Endothelial cell of umbilical vein (primary cell): Measurements from ENCODE around the gene FBXW7. TPM values are rescaled to one million over a fixed set of nuclear protein-coding genes. Genes with fewer than 3 reads are reported as not detected.

Experiments used
- BruUV-seq: library from RNA; stranded (reverse); fragments of 400-500 nt; replicated peaks from 2 replicates; lab custom pipeline; 2021; lab: Mats Ljungman, UMichigan
- CTCF ChIA-PET: fragments of 300-600, 350-600 bp; sonication (Branson Sonifier 250); formaldehyde crosslinking; loops from one replicate; lab custom pipeline; 2021; ENCODE audit warnings: antibody characterized with exemption, inconsistent platforms; lab: Charles Lee
- POLR2A ChIA-PET: fragments of 300-600, 350-600 bp; sonication (Branson Sonifier 250); formaldehyde crosslinking; loops from one replicate; lab custom pipeline; 2021; ENCODE audit warnings: antibody characterized with exemption, inconsistent platforms; lab: Charles Lee
- DNase-seq: peaks from one replicate; pipeline ENCODE4 v3.0.0-alpha.2; 2011; ENCODE audit warnings: low read depth, low spot score
- FAIRE-seq: peaks from 2 replicates; lab custom pipeline; 2011; peaks lifted over from hg19 to GRCh38; lab: Jason Lieb, UNC
- H2AFZ ChIP-seq: 2 replicates; pipeline ENCODE4 v1.6.0; 2012; ENCODE audit warnings: low read depth, low read length, control low read depth, inconsistent platforms
- H3K27ac ChIP-seq: 2 replicates; pipeline ENCODE4 v1.5.1; 2011; ENCODE audit warnings: low read depth, mild to moderate bottlenecking, control low read depth, low read length, moderate library complexity; ENCODE audit not compliant: insufficient read depth
- H3K27me3 ChIP-seq, 2 experiments: 2 replicates each; pipeline versions ENCODE4 v1.6.0 to v1.6.1; 2011; ENCODE audit warnings: low read length in 2 of 2, mixed read lengths in 1 of 2; ENCODE audit not compliant: control insufficient read depth in 2 of 2, insufficient read depth in 2 of 2
- H3K36me3 ChIP-seq, 2 experiments: 2 replicates in 1 of 2; 3 replicates in 1 of 2; pipeline ENCODE4 v1.5.1; 2011; ENCODE audit warnings: low read length in 2 of 2, mild to moderate bottlenecking in 1 of 2, moderate library complexity in 1 of 2; ENCODE audit not compliant: control insufficient read depth in 2 of 2, insufficient read depth in 2 of 2; ENCODE audit errors: extremely low read depth in 1 of 2
- H3K4me1 ChIP-seq: 3 replicates; pipeline ENCODE4 v1.5.1; 2011; ENCODE audit warnings: mild to moderate bottlenecking, low read length; ENCODE audit not compliant: control insufficient read depth, insufficient read depth; ENCODE audit errors: extremely low read depth
- H3K4me2 ChIP-seq: 2 replicates; pipeline ENCODE4 v1.6.1; 2011; ENCODE audit warnings: low read length, control low read depth, mixed read lengths; ENCODE audit not compliant: insufficient read depth
- H3K4me3 ChIP-seq, 3 experiments: fragments of 200-600 bp in 1 of 3; sonication (generic), shearing (Covaris generic) in 1 of 3; replicated peaks in 1 of 3; 2 replicates each; pipeline ENCODE4 v1.5.1; 2011 to 2016; ENCODE audit warnings: control low read depth in 3 of 3, low read length in 3 of 3, mild to moderate bottlenecking in 2 of 3, inconsistent platforms in 1 of 3, low read depth in 1 of 3, moderate library complexity in 1 of 3; ENCODE audit not compliant: insufficient read depth in 1 of 3
- H3K79me2 ChIP-seq: 2 replicates; pipeline ENCODE4 v1.6.0; 2012; ENCODE audit warnings: low read length, inconsistent platforms; ENCODE audit not compliant: control insufficient read depth, insufficient read depth
- H3K9ac ChIP-seq: replicated peaks from 2 replicates; pipeline ENCODE3; 2011; ENCODE audit warnings: low read length, control low read depth; ENCODE audit not compliant: insufficient read depth; ENCODE audit errors: extremely low read depth
- H3K9me1 ChIP-seq: replicated peaks from 3 replicates; pipeline ENCODE4 v1.6.0; 2011; ENCODE audit warnings: mild to moderate bottlenecking, low read length; ENCODE audit not compliant: control insufficient read depth, insufficient read depth; ENCODE audit errors: extremely low read depth
- H3K9me3 ChIP-seq: replicated peaks from 2 replicates; pipeline ENCODE4 v1.5.1; 2012; ENCODE audit warnings: low read length, inconsistent platforms; ENCODE audit not compliant: control insufficient read depth, insufficient read depth
- H4K20me1 ChIP-seq: replicated peaks from 2 replicates; pipeline ENCODE3; 2011; ENCODE audit warnings: mild to moderate bottlenecking, low read length; ENCODE audit not compliant: control insufficient read depth, insufficient read depth; ENCODE audit errors: extremely low read depth
- EZH2 ChIP-seq: IDR thresholded peaks from 2 replicates; pipeline ENCODE4 v1.6.1; 2012; ENCODE audit warnings: borderline replicate concordance, low read depth, mild to moderate bottlenecking, moderate library complexity, low read length, inconsistent platforms; ENCODE audit not compliant: severe bottlenecking
- FOS ChIP-seq: IDR thresholded peaks from 2 replicates; pipeline ENCODE4 v1.6.1; 2011; ENCODE audit warnings: mild to moderate bottlenecking, low read length, moderate library complexity, borderline replicate concordance; ENCODE audit not compliant: insufficient read depth
- GATA2 ChIP-seq: IDR thresholded peaks from 2 replicates; pipeline ENCODE4 v1.7.0; 2011; ENCODE audit warnings: low read depth, mild to moderate bottlenecking, moderate library complexity, mixed read lengths, low read length; ENCODE audit not compliant: insufficient read length, insufficient read depth
- JUN ChIP-seq: IDR thresholded peaks from 2 replicates; pipeline ENCODE4 v1.6.1; 2011; ENCODE audit warnings: borderline replicate concordance, low read depth; ENCODE audit not compliant: insufficient read length, insufficient read depth
- MYC ChIP-seq: IDR thresholded peaks from one replicate; pipeline ENCODE4 v1.6.1; 2011; ENCODE audit warnings: mild to moderate bottlenecking, low read depth, low read length
- POLR2A ChIP-seq: IDR thresholded peaks from 2 replicates; pipeline ENCODE4 v1.6.1; 2012; ENCODE audit warnings: low read depth, mild to moderate bottlenecking, control low read depth, low read length
- POLR2AphosphoS5 ChIP-seq: IDR thresholded peaks from 2 replicates; pipeline ENCODE4 v1.6.1; 2012; ENCODE audit warnings: low read depth, mild to moderate bottlenecking, control low read depth, low read length, moderate library complexity; ENCODE audit not compliant: insufficient read depth
- dilution Hi-C: fragments of 300-500 bp; cut with MboI; formaldehyde crosslinking; loops from one replicate; pipeline ENCODE4 v1.15.0; 2019; ENCODE audit warnings: low sequenced_read_pairs; ENCODE audit not compliant: extremely low pct_ligation_motif_present
- intact Hi-C: fragments of 100-400 bp; cut with micrococcal nuclease; formaldehyde crosslinking; loops from one replicate; pipeline ENCODE4 v1.10.0; 2022
- polyA plus RNA-seq, 4 experiments: library from polyadenylated mRNA; depleted of rRNA in 3 of 4; stranded (reverse) in 3 of 4; unstranded in 1 of 4; fragments of >200 nt; gene quantifications; 2 replicates each; pipeline versions ENCODE4 v1.2.1 to v1.2.3, GENCODE V29; 2011 to 2012; ENCODE audit warnings: missing spikeins in 1 of 4
- total RNA-seq: library from RNA; stranded (reverse); gene quantifications from 2 replicates; pipeline ENCODE4 v1.2.3, GENCODE V29; 2021
- TF ChIP-seq, protein P1 (sequence below), 2 donors: IDR thresholded peaks; 1 replicate in 1 of 2; 2 replicates in 1 of 2; pipeline ENCODE4 v1.5.1; 2011; ENCODE audit warnings: low read length in 2 of 2, mild to moderate bottlenecking in 2 of 2, moderate library complexity in 2 of 2, control low read depth in 1 of 2, inconsistent platforms in 1 of 2, low read depth in 1 of 2; ENCODE audit not compliant: insufficient read depth in 1 of 2; ENCODE audit errors: extremely low read depth in 1 of 2
- TF ChIP-seq, protein P2 (sequence below): IDR thresholded peaks from 2 replicates; pipeline ENCODE4 v1.6.1; 2011; ENCODE audit not compliant: insufficient read depth, insufficient read length

FBXW7 gene
- total and polyA plus RNA-seq, 2 donors (not counting 3 experiments of a cell fraction or from before 2014, with no cell fraction given), result 7.0 to 28.1 TPM

- Histone ChIP-seq H3K27ac (no peak overlapping the region), H3K4me1 (peaks cover 8% of the 10 kb centered on the region), H4K20me1 (peaks cover 4% of the 10 kb centered on the region), H3K4me2 (no peak overlapping the region), H3K4me3 (no peak overlapping the region), H3K9ac (no peak overlapping the region), H2AFZ (no peak overlapping the region), H3K9me3 (no peaks in the 10 kb centered on the region), H3K79me2 (peaks cover 11% of the 10 kb centered on the region), H3K27me3 (no peaks in the 10 kb centered on the region), H3K36me3 (no peaks in the 10 kb centered on the region), H3K9me1 (no peaks in the 10 kb centered on the region)
- POLR2A ChIA-PET, result no interaction called here
- no peak for DNase-seq
- CTCF ChIA-PET, result interaction anchor here (1.3 to 1.6 kb wide), 2 partner anchors 9 to 13 kb away, joined by 5 to 7 read pairs; no protein-coding TSS in a partner anchor
- TF ChIP-seq GATA2, result no peak
- TF ChIP-seq MYC, result no peak
- TF ChIP-seq, protein P1, sequence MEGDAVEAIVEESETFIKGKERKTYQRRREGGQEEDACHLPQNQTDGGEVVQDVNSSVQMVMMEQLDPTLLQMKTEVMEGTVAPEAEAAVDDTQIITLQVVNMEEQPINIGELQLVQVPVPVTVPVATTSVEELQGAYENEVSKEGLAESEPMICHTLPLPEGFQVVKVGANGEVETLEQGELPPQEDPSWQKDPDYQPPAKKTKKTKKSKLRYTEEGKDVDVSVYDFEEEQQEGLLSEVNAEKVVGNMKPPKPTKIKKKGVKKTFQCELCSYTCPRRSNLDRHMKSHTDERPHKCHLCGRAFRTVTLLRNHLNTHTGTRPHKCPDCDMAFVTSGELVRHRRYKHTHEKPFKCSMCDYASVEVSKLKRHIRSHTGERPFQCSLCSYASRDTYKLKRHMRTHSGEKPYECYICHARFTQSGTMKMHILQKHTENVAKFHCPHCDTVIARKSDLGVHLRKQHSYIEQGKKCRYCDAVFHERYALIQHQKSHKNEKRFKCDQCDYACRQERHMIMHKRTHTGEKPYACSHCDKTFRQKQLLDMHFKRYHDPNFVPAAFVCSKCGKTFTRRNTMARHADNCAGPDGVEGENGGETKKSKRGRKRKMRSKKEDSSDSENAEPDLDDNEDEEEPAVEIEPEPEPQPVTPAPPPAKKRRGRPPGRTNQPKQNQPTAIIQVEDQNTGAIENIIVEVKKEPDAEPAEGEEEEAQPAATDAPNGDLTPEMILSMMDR (IDR thresholded peaks at IDR 0.05; ENCODE audit: extremely low read depth in 1 of 2, insufficient read depth in 1 of 2, low read depth in 1 of 2, low read length in 2 of 2), result no peak
- no peak for TF ChIP-seq EZH2
- TF ChIP-seq POLR2AphosphoS5, result no peak
- no peak for TF ChIP-seq POLR2A
- TF ChIP-seq, protein P2, sequence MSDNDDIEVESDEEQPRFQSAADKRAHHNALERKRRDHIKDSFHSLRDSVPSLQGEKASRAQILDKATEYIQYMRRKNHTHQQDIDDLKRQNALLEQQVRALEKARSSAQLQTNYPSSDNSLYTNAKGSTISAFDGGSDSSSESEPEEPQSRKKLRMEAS, result no peak
- TF ChIP-seq JUN, result no peak
- no peak for TF ChIP-seq FOS
- intact Hi-C loops (no loop called here), dilution Hi-C loops (no loop called here)
- no TSS peak for BruUV-seq
- no peak for FAIRE-seq
These were observed 141.1 kb downstream of the FBXW7 start for GRCh38 chr4:152394791-152395190.
